Subcutaneous abdominal adipose tissue (tissue), 5 donors: Measurements from ENCODE around the gene GRK6.

ENCODE experiments used
- H3K27ac ChIP-seq: one replicate; pipeline ENCODE4 v1.7.0; 2013; ENCODE audit warnings: low read depth, mild to moderate bottlenecking, inconsistent platforms, low read length, moderate library complexity
- H3K27me3 ChIP-seq, 5 donors: one replicate each; pipeline ENCODE4 v1.7.0; 2013; ENCODE audit warnings: low read length in 5 of 5, inconsistent platforms in 1 of 5; ENCODE audit not compliant: control insufficient read depth in 5 of 5, insufficient read depth in 4 of 5
- H3K36me3 ChIP-seq, 5 donors: one replicate each; pipeline ENCODE4 v1.7.0; 2013; ENCODE audit warnings: low read length in 5 of 5; ENCODE audit not compliant: control insufficient read depth in 5 of 5, insufficient read depth in 5 of 5
- H3K4me1 ChIP-seq, 5 donors: one replicate each; pipeline ENCODE4 v1.7.0; 2013; ENCODE audit warnings: low read length in 5 of 5, mild to moderate bottlenecking in 3 of 5, moderate library complexity in 1 of 5; ENCODE audit not compliant: control insufficient read depth in 5 of 5, insufficient read depth in 5 of 5
- H3K4me3 ChIP-seq, 5 donors: one replicate each; pipeline ENCODE4 v1.7.0; 2013; ENCODE audit warnings: low read length in 5 of 5, low read depth in 1 of 5
- H3K9ac ChIP-seq, 5 donors: one replicate each; pipeline ENCODE4 v1.7.0; 2013; ENCODE audit warnings: low read length in 5 of 5, mild to moderate bottlenecking in 4 of 5, moderate library complexity in 3 of 5
- H3K9me3 ChIP-seq, 5 donors: one replicate each; pipeline ENCODE4 v1.7.0; 2013; ENCODE audit warnings: low read length in 5 of 5; ENCODE audit not compliant: control insufficient read depth in 5 of 5
- donor health status: healthy.
- donor health status: healthy.
- donor health status: healthy.
- donor health status: healthy.
- donor health status: healthy.

Gene GRK6

GRCh38 chr5:177426566-177427210, at the start of gene GRK6:
Gene GRK6 (plus strand): TSS chr5:177426676. CDS start chr5:177426846, 170 bp downstream.
- H3K4me1 ChIP-seq, result peaks cover 6 to 59% (median 43%) of the 10 kb centered on the region in 5 donors
- peak within 1 kb of the TSS; percentile 71 to 91 (median 85) for H3K9ac ChIP-seq
- no peaks in the 10 kb centered on the region for H3K27me3 ChIP-seq
- H3K27ac ChIP-seq, result peak within 1 kb of the TSS; percentile 91
- peak within 1 kb of the TSS; percentile 76 to 88 (median 83) for H3K4me3 ChIP-seq
- H3K9me3 ChIP-seq, result no peaks in the 10 kb centered on the region
- H3K36me3 ChIP-seq, result peaks cover 0 to 17% (median 7%) of the 10 kb centered on the region in 5 donors

GRCh38 chr5:177377851-177378776, 48.4 kb upstream of the GRK6 start:
- Histone ChIP-seq H3K9ac (no peak overlapping the region), H3K9me3 (no peaks in the 10 kb centered on the region), H3K27ac (no peak overlapping the region), H3K27me3 (peaks cover 0 to 11% (median 6%) of the 10 kb centered on the region in 5 donors), H3K36me3 (no peaks in the 10 kb centered on the region), H3K4me3 (no peak overlapping the region), H3K4me1 (peaks cover 0 to 5% (median 0%) of the 10 kb centered on the region in 5 donors)

GRCh38 chr5:177378884-177379883, 47.3 kb upstream of the GRK6 start:
- Histone ChIP-seq H3K36me3 (no peaks in the 10 kb centered on the region), H3K27ac (no peak overlapping the region), H3K4me3 (no peak overlapping the region), H3K4me1 (peaks cover 0 to 5% (median 0%) of the 10 kb centered on the region in 5 donors), H3K27me3 (peaks cover 3 to 14% (median 11%) of the 10 kb centered on the region in 5 donors), H3K9ac (no peak overlapping the region), H3K9me3 (no peaks in the 10 kb centered on the region)

GRCh38 chr5:177380805-177381126, 45.7 kb upstream of the GRK6 start:
- no peak overlapping the region for H3K27ac ChIP-seq

GRCh38 chr5:177382423-177383029, 44.0 kb upstream of the GRK6 start:
- H3K27ac ChIP-seq, result no peak overlapping the region
- peaks cover 0 to 5% (median 0%) of the 10 kb centered on the region in 5 donors for H3K4me1 ChIP-seq
- H3K9me3 ChIP-seq, result no peaks in the 10 kb centered on the region
- H3K4me3 ChIP-seq, result no peak overlapping the region
- peaks cover 6 to 29% (median 18%) of the 10 kb centered on the region in 5 donors for H3K27me3 ChIP-seq
- no peaks in the 10 kb centered on the region for H3K36me3 ChIP-seq
- H3K9ac ChIP-seq, result no peak overlapping the region

More at GRCh38 chr5:177380805-177381126, 45.7 kb upstream of the GRK6 start:
- peaks cover 6 to 24% (median 15%) of the 10 kb centered on the region in 5 donors for H3K27me3 ChIP-seq
- H3K9ac ChIP-seq, result no peak overlapping the region
- H3K36me3 ChIP-seq, result no peaks in the 10 kb centered on the region
- H3K4me3 ChIP-seq, result no peak overlapping the region
- no peaks in the 10 kb centered on the region for H3K9me3 ChIP-seq
- H3K4me1 ChIP-seq, result peaks cover 0 to 5% (median 0%) of the 10 kb centered on the region in 5 donors

GRCh38 chr5:177383181-177383580, 43.3 kb upstream of the GRK6 start:
- no peak overlapping the region for H3K9ac ChIP-seq
- H3K27ac ChIP-seq, result no peak overlapping the region
- H3K4me1 ChIP-seq, result peaks cover 0 to 6% (median 0%) of the 10 kb centered on the region in 5 donors
- no peak overlapping the region for H3K4me3 ChIP-seq
- H3K36me3 ChIP-seq, result no peaks in the 10 kb centered on the region
- H3K9me3 ChIP-seq, result no peaks in the 10 kb centered on the region
- H3K27me3 ChIP-seq, result peaks cover 6 to 32% (median 18%) of the 10 kb centered on the region in 5 donors

GRCh38 chr5:177384134-177384533, 42.3 kb upstream of the GRK6 start, which contains the start of gene SLC34A1:
Gene SLC34A1 (plus strand): TSS chr5:177384434. CDS start chr5:177385742, 1,308 bp downstream.
- H3K27me3 ChIP-seq, result peaks cover 11 to 32% (median 21%) of the 10 kb centered on the region in 5 donors
- H3K9ac ChIP-seq, result no peak within 1 kb of the TSS
- H3K4me1 ChIP-seq, result peaks cover 0 to 15% (median 7%) of the 10 kb centered on the region in 5 donors
- no peak within 1 kb of the TSS for H3K27ac ChIP-seq
- no peaks in the 10 kb centered on the region for H3K9me3 ChIP-seq
- H3K4me3 ChIP-seq, result no peak within 1 kb of the TSS
- no peaks in the 10 kb centered on the region for H3K36me3 ChIP-seq

- Histone ChIP-seq H3K27ac (no peak overlapping the region), H3K9ac (no peak overlapping the region), H3K9me3 (no peaks in the 10 kb centered on the region), H3K27me3 (peaks cover 11 to 36% (median 24%) of the 10 kb centered on the region in 5 donors), H3K36me3 (no peaks in the 10 kb centered on the region), H3K4me3 (no peak overlapping the region), H3K4me1 (peaks cover 4 to 28% (median 23%) of the 10 kb centered on the region in 5 donors)
These were observed 40.8 kb upstream of the GRK6 start for GRCh38 chr5:177385720-177386119.

GRCh38 chr5:177386542-177386941, 39.9 kb upstream of the GRK6 start:
- Histone ChIP-seq H3K27ac (no peak overlapping the region), H3K9me3 (no peaks in the 10 kb centered on the region), H3K4me1 (peaks cover 4 to 28% (median 24%) of the 10 kb centered on the region in 5 donors), H3K4me3 (no peak overlapping the region), H3K36me3 (no peaks in the 10 kb centered on the region), H3K27me3 (peaks cover 5 to 32% (median 19%) of the 10 kb centered on the region in 5 donors), H3K9ac (no peak overlapping the region)
